ENCODE data around the gene HOXD11.

Gene HOXD11

GRCh38 chr2:176136374-176137251 lies 29.5 kb downstream of the HOXD11 start:
- DNase-seq: no peak

GRCh38 chr2:176137252-176137580 lies 30.1 kb downstream of the HOXD11 start:
- no peak for DNase-seq

GRCh38 chr2:176137906-176138305 lies 30.8 kb downstream of the HOXD11 start:
- DNase-seq: no peak

GRCh38 chr2:176138526-176138922 lies 31.4 kb downstream of the HOXD11 start:
- no peak for DNase-seq

- no peak for DNase-seq
These were observed 32.0 kb downstream of the HOXD11 start for GRCh38 chr2:176138923-176139660.

- no peak for DNase-seq
These were observed 32.8 kb downstream of the HOXD11 start for GRCh38 chr2:176139661-176140512.

GRCh38 chr2:176140513-176141317 lies 33.6 kb downstream of the HOXD11 start:
- peak; percentile 85 for DNase-seq

GRCh38 chr2:176142281-176142680 lies 35.2 kb downstream of the HOXD11 start:
- DNase-seq: no peak

- no peak for DNase-seq
These were observed 38.2 kb downstream of the HOXD11 start for GRCh38 chr2:176145085-176145969.

- no peak for DNase-seq
These were observed 39.0 kb downstream of the HOXD11 start for GRCh38 chr2:176146101-176146500.

GRCh38 chr2:176146645-176147044 lies 39.6 kb downstream of the HOXD11 start:
- no peak for DNase-seq

GRCh38 chr2:176147210-176147799 lies 40.2 kb downstream of the HOXD11 start:
- DNase-seq: no peak

GRCh38 chr2:176147800-176148496 lies 40.9 kb downstream of the HOXD11 start:
- no peak for DNase-seq

GRCh38 chr2:176148751-176149421 lies 41.8 kb downstream of the HOXD11 start:
- no peak for DNase-seq

GRCh38 chr2:176149481-176149938 lies 42.4 kb downstream of the HOXD11 start:
- DNase-seq: no peak

- no peak for DNase-seq
These were observed 43.0 kb downstream of the HOXD11 start for GRCh38 chr2:176149939-176150583.

GRCh38 chr2:176150584-176151441 lies 43.7 kb downstream of the HOXD11 start:
- DNase-seq: no peak
